Measurements from ENCODE around the gene SLC15A1. TPM values are rescaled to one million over a fixed set of nuclear protein-coding genes. Genes with fewer than 3 reads are reported as not detected.
A peak's percentile ranks its signal among the peaks of the same experiment; 100 is the strongest.

The SLC15A1 gene
- total RNA-seq, 1 experiment from 2014 or later: 1.9 TPM

DNA sequence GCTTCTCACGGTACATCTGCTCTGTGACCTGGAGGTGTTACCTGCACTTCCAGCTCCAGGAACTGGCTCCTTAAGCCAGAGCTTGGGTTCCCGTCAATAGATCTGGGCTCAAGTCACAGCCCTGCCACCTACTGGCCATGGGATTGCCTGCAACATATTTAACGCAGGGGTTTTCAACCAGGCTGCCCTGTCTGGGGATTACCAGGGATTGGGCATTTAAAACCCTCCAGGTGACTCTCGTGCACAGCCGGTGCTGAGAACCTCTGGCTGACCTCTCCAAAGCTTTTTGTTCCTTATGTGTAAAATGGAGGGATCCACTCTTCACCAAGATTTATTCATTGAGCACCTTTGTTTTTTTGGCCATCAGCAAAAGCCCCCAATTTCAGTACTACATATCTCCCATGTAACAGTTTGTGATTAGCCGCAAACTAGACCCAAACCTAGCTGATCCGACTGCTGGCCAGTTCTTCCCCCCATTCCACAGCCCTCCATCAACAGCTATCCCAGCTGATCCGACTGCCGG lies 98.9 kb downstream of the SLC15A1 start:
- Histone ChIP-seq H3K4me2 (ENCODE audit: insufficient read depth, insufficient read length, low read length) (no peak overlapping the region), H2BK15ac (ENCODE audit: low read depth, low read length) (no peak overlapping the region), H3K56ac (ENCODE audit: insufficient read length, low read depth, low read length) (no peak overlapping the region), H3K18ac (ENCODE audit: insufficient read length, low read depth, low read length) (no peak overlapping the region), H3K27me3 (ENCODE audit: insufficient read depth, low read length) (no peaks in the 10 kb centered on the region), H4K91ac (ENCODE audit: insufficient read length, low read depth, low read length) (no peak overlapping the region), H4K8ac (replicated peaks; ENCODE audit: insufficient read length, low read depth, low read length) (no peak overlapping the region), H3K23ac (ENCODE audit: insufficient read length, low read depth, low read length) (no peak overlapping the region), H4K5ac (ENCODE audit: insufficient read length, low read depth, low read length) (no peak overlapping the region), H3K14ac (ENCODE audit: insufficient read depth, low read length) (no peak overlapping the region), H3K4me1 (ENCODE audit: insufficient read depth, low read length) (no peaks in the 10 kb centered on the region; the same call in 1 of the 2 replicates), H2BK5ac (ENCODE audit: insufficient read length, low read length) (no peak overlapping the region), H3K23me2 (ENCODE audit: insufficient read length, low read depth, low read length, poor library complexity, severe bottlenecking) (no peaks in the 10 kb centered on the region), H2BK12ac (ENCODE audit: insufficient read length, low read depth, low read length) (no peak overlapping the region), H3K9me3 (ENCODE audit: control insufficient read depth, low read depth, low read length) (no peaks in the 10 kb centered on the region), H2AK5ac (ENCODE audit: insufficient read length, low read length) (no peak overlapping the region), H3T11ph (ENCODE audit: low read length) (no peak overlapping the region), H2BK120ac (ENCODE audit: low read depth, low read length, poor library complexity, severe bottlenecking) (no peak overlapping the region), H2BK20ac (ENCODE audit: low read depth, low read length, poor library complexity, severe bottlenecking) (no peak overlapping the region), H2AFZ (ENCODE audit: low read length) (no peak overlapping the region), H3K79me2 (ENCODE audit: insufficient read depth, low read length) (no peaks in the 10 kb centered on the region), H3K79me1 (ENCODE audit: insufficient read depth, low read depth, low read length, poor library complexity, severe bottlenecking) (no peaks in the 10 kb centered on the region), H3K9ac (ENCODE audit: extremely low read depth, insufficient read length, low read length) (no peak overlapping the region), H3K4ac (ENCODE audit: low read depth, low read length) (no peak overlapping the region), H3K27ac (ENCODE audit: insufficient read length, low read depth, low read length) (no peak overlapping the region), H4K20me1 (ENCODE audit: control insufficient read depth, insufficient read depth, insufficient read length) (no peaks in the 10 kb centered on the region)
- peak; percentile 92 for TF ChIP-seq CTCF (conservative IDR thresholded peaks at IDR 0.05)
- peak; percentile 91 for DNase-seq
- no CpG with 5 or more reads among the region's 9 CpGs for WGBS (ENCODE audit: extremely low coverage, insufficient read length, low lambda C conversion rate)
- Mint-ChIP-seq H3K27ac (no peak overlapping the region), H3K4me3 (no peak overlapping the region), H3K9me3 (peaks cover 8 to 11% of the 10 kb centered on the region in 2 experiments; a peak in 4 of 5 replicates), H3K36me3 (ENCODE audit: insufficient read depth in 1 of 3, low read depth in 3 of 3) (peaks cover 3 to 8% (median 7%) of the 10 kb centered on the region in 3 experiments; a peak in 4 of 7 replicates), H3K4me1 (peaks cover 2 to 9% of the 10 kb centered on the region in 2 experiments; a peak in 3 of 4 replicates), H3K27me3 (ENCODE audit: low read depth) (peaks cover 3% of the 10 kb centered on the region; the same call in 1 of the 2 replicates)

Measured in H9 (cell line).